ENCODE measurements around the gene SLC17A1. TPM values are rescaled to one million over a fixed set of nuclear protein-coding genes. Genes with fewer than 3 reads are reported as not detected.

Gene SLC17A1
- total RNA-seq, 1 donor from 2014 or later: not detected

DNA sequence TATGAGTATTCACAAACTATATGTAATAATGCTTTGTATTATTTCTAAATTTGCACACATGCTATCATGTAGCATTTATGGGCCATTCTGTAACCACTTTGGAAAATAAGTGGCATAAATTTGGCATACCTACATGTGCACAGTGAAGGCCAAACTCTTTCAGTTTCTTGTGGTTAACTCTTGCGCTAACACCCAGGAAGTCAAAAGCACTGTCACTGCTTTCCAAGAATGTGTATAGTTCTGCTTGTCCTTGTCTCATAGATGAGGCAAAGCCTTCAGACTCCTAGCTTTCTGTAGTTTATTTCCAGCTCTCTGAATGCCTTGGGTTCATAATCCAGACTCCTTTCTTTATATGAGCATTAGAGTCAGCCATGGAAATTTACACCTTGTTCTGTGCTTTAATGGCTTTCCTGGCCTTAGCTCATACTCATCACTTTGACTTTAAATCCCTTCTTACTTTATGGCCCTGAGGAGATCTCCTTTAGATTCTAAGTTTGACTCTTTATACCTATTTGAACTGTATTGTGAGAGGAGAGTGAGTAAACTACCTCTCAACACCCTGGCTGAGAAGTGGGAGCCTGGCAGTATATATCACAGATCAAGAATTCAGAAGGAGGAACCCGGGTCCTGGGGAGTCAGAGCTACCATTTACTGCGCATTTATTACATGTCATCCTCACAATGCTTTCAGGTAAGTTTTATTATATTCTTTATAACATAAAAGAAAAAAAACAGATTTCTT is 43.1 kb upstream of the SLC17A1 start:
- no peak for TF ChIP-seq CTCF (IDR thresholded peaks at IDR 0.05; ENCODE audit: unreplicated experiment)
- Mint-ChIP-seq H3K4me1 (ENCODE audit: low read depth) (no peaks in the 10 kb centered on the region), H3K4me3 (ENCODE audit: low read depth) (no peak overlapping the region), H3K27me3 (peaks cover 9% of the 10 kb centered on the region), H3K9me3 (ENCODE audit: low read depth) (no peaks in the 10 kb centered on the region), H3K27ac (no peak overlapping the region), H3K36me3 (ENCODE audit: insufficient read depth) (no peaks in the 10 kb centered on the region)
- no peak for DNase-seq (ENCODE audit: low spot score, unreplicated experiment)

DNA sequence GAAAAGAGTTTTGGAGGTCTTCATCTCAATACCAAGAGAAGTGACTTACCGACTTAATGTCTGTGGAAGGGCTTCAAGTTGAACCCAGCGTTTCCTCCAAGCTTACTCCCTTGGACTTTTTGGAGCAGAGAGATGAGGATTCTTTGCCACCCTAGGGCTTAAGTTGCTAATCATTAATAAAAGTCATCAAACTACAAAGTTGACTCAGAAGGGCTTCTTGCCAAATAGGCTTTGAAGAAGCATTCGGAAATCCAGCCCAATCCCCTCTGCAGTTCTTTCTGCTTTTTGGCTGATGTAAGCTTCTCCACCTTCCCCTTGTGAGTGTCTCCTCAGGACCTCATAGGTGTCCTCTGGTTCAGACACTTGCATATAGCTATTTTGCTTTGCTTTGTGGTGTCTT is 42.3 kb upstream of the SLC17A1 start, which contains the start of gene SLC17A3:
TSS of gene SLC17A3 (minus strand) at position 126 of the 400 bp plus-strand sequence. CDS start 5,856 bp downstream, outside the sequence.
- TF ChIP-seq CTCF (IDR thresholded peaks at IDR 0.05; ENCODE audit: unreplicated experiment): no peak
- Mint-ChIP-seq H3K27ac (no peak within 1 kb of the TSS), H3K4me3 (ENCODE audit: low read depth) (no peak within 1 kb of the TSS), H3K4me1 (ENCODE audit: low read depth) (no peaks in the 10 kb centered on the region), H3K36me3 (ENCODE audit: insufficient read depth) (no peaks in the 10 kb centered on the region), H3K27me3 (peaks cover 9% of the 10 kb centered on the region), H3K9me3 (ENCODE audit: low read depth) (no peaks in the 10 kb centered on the region)
- DNase-seq (ENCODE audit: low spot score, unreplicated experiment): no peak

DNA sequence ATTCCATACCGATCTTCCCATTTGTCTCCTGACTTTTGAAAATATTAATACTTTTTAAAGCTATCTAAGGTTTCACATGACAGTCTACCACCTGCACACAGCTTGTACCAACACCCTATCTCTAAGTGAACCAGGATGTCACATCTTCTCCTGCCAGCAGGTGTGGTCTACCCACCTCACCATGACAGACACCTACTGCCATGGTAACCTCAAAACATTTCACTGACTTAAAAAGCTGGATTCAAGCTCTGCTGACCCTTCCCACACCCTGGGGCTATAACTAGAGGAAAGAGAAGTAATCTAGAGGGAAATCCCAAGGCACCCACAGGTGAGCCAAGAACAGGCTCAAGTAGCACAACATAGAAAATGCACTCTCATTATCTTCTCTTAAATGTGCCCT is 41.0 kb upstream of the SLC17A1 start:
- H3K4me1 Mint-ChIP-seq (ENCODE audit: low read depth): no peaks in the 10 kb centered on the region
- H3K4me3 Mint-ChIP-seq (ENCODE audit: low read depth): no peak overlapping the region
- TF ChIP-seq CTCF (IDR thresholded peaks at IDR 0.05; ENCODE audit: unreplicated experiment): no peak

DNA sequence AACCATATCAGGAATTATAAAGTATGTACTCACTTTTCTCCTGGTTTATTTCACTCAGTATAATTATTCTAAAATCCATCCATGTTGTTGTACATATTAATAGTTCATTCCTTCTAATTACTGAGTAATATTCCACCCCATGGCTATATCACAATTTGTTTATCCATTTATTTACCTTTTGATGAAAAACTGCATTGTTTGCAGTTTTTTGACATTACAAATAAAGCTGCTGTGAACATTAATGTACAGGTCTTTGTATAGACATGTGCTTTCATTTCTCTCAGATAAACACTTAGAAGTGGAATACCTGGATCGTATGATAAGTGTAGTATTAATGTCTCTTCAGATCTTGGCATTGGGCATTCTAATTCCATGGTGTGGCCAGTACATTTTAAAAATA is 38.0 kb upstream of the SLC17A1 start:
- H3K4me3 Mint-ChIP-seq (ENCODE audit: low read depth): no peak overlapping the region
- no peak for TF ChIP-seq CTCF (IDR thresholded peaks at IDR 0.05; ENCODE audit: unreplicated experiment)
- H3K9me3 Mint-ChIP-seq (ENCODE audit: low read depth): no peaks in the 10 kb centered on the region
- no peak for DNase-seq (ENCODE audit: low spot score, unreplicated experiment)
- peaks cover 3% of the 10 kb centered on the region for H3K27me3 Mint-ChIP-seq
- H3K4me1 Mint-ChIP-seq (ENCODE audit: low read depth): peaks cover 6% of the 10 kb centered on the region
- H3K36me3 Mint-ChIP-seq (ENCODE audit: insufficient read depth): no peaks in the 10 kb centered on the region
- no peak overlapping the region for H3K27ac Mint-ChIP-seq

More for the DNA sequence above, 41.0 kb upstream of the SLC17A1 start:
- Mint-ChIP-seq H3K27ac (no peak overlapping the region), H3K9me3 (ENCODE audit: low read depth) (no peaks in the 10 kb centered on the region), H3K36me3 (ENCODE audit: insufficient read depth) (no peaks in the 10 kb centered on the region), H3K27me3 (peaks cover 3% of the 10 kb centered on the region)
- DNase-seq (ENCODE audit: low spot score, unreplicated experiment): no peak

DNA sequence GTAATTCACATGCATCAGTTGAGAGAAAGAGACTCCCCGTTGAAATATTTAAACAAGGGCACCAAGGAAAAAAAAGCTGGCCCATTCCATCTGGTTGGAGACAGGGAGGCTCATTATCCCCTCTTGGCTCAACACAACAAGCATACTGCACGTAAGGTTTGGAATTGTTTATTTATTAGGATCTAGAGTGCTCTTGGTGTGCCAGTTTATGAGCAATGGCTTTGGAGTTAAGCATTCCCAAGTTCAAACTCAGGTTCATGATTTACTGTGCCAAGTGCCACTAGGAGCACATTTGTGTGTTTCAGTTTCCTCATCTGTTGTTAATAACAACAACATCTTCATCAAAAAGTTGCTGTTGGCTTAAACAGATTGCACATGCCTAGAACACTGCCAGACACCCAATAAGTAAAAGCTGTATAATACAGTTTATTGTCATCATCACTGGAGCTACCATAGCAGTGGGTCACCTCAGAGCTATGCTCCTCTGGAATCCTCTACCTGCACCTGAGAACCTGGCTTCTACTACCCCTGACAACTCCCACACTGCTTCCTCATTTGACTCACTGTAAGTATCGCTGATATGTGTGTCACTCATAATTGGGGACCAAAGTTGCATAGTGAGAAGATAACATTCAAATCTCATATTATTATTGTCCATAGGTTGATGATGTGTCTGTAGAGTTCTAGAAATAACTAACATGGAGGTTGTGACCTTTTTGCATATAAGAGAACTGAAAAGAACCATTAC is 36.8 kb upstream of the SLC17A1 start:
- peaks cover 8% of the 10 kb centered on the region for H3K9me3 Mint-ChIP-seq (ENCODE audit: low read depth)
- TF ChIP-seq CTCF (IDR thresholded peaks at IDR 0.05; ENCODE audit: unreplicated experiment): no peak
- no peak overlapping the region for H3K27ac Mint-ChIP-seq
- peaks cover 18% of the 10 kb centered on the region for H3K4me1 Mint-ChIP-seq (ENCODE audit: low read depth)
- no peak overlapping the region for H3K4me3 Mint-ChIP-seq (ENCODE audit: low read depth)
- DNase-seq (ENCODE audit: low spot score, unreplicated experiment): no peak
- peaks cover 12% of the 10 kb centered on the region for H3K27me3 Mint-ChIP-seq
- H3K36me3 Mint-ChIP-seq (ENCODE audit: insufficient read depth): no peaks in the 10 kb centered on the region

All from progenitor cell of endocrine pancreas (in vitro differentiated cells).